ENCODE measurements around the gene GPR152.
"Not testable (repeated sequence)": the region's sequence is repeated elsewhere in the genome, so short reads cannot be mapped to it uniquely, and the experiment has no call there.

The GPR152 gene

DNA sequence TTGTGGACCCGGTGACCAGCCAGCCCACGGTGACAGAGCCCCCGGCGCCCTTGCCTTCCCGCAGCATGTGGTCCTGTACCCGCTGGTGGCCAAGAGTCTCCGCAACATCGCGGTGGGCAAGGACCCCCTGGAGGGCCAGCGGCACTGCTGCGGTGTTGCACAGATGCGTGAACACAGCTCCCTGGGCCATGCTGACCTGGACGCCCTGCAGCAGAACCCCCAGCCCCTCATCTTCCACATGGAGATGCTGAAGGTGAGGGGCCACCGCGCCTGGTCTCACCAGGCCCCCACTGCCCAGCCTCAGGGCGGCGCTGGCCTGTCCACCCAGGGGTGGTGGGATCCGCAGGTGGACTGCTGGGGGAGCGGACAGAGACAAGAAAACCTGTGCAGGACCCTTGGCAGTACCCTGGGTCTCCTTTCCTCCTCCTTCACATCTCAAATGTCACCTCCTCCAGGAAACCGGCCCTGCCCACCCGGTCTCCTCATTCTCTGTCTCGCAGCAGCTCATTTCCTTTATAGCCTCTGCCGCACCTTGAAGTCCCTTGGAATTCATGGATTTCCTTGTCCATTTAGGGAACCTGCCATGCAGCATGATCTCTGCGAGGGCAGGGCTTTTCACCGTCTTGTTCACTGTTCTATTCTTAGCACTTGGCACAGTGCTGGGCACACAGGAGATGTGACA lies 36.8 kb upstream of the GPR152 start:
- DNase-seq, result no peak

DNA sequence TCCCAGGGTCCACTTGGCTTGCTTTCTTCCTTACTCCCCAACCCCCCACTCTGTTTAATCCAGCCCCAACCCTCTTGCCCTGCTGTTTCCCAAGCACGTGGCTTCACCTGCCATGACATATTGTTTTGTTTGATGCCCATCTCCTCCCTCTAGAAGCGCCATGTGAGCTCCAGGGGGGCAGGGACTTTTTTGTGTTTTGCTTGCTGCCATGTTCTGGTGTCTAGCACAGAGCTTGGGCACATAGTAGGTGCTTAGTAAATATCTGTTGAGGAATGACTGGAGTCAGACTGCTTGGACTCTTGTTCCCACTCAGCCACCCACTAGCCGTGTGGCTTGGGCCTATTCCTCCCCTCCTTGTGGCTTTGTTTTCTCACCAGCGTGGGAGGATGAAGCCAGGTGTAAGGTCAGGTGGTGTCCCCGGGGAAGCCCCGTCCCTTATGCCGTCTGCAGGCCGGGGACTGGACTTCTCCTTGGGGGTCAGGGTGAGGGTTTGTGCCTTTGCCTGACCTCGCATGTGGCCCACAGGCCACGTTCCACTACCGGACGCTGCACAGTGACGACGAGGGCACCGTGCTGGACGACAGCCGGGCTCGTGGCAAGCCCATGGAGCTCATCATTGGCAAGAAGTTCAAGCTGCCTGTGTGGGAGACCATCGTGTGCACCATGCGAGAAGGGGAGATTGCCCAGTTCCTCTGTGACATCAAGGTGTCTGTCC lies 34.1 kb upstream of the GPR152 start:
- no peak for DNase-seq

DNA sequence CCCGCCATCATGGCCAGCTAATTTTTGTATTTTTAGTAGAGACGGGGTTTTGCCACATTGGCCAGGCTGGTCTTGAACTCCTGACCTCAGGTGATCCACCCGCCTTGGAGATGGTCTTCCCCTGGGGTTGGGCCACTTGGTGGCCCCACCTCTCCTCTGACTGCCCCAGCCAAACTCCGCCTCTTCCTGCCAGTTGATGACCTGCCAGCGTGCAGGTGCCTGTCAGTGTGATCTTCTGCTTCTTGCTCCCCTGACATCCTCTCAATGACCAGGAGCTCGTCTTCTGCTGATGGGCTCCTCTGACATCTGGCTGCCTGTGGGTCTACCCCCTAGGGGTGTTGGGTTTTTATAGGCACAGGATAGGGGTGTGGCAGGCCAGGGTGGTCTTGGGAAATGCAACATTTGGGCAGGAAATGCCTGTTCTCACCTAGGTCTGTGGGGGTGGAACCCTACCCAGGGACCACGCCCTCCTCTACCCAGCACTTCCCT lies 33.4 kb upstream of the GPR152 start:
- not testable (repeated sequence) for DNase-seq

GRCh38 chr11:67484847-67485311 lies 32.4 kb upstream of the GPR152 start:
- peak; percentile 19 for DNase-seq

- DNase-seq, result no peak
These were observed 31.5 kb upstream of the GPR152 start for GRCh38 chr11:67483831-67484665.

DNA sequence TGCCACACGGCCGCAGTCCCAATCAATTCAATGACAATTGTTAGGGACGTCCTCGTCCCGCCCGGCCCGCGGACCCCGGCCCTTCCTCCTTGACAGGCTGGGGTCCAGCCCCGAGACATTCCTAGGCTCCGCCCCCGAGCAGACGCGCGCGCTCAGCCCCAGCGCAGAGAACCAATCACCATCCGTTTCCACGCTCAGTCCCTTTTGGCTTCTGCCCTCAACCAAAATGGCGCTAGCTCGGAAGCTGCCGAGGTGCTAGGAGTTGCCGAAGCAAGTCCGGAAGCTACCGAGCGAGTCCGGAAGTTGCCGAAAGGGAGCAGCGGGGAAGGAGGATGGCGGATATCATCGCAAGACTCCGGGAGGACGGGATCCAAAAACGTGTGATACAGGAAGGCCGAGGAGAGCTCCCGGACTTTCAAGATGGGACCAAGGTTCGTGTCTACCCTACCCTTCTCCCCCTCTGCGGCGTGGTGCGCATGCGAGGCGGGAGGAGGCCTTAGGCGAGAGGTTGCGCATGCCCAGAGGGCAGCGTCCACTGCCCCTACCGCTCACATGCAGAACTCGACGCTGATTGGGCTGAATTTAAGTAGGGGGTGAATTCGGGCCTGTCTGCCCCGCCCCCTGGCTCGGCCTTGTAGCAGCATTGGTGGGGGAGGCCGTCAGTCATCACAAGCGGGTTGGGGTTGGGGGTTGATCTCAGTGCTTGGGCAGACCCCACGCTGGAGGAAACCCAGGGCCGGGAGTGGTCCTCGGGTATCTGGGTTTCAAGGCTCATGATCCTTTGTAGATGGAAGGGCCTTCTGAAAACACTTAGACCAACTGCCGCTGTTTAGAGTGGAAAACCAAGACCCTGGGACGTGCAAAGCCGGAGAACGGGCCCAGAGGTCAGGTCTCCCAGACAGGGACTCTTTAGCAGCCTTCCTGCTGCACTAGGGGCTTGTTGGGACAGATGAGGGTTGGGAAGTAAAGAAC lies 30.6 kb upstream of the GPR152 start, which contains the start of gene AIP:
Gene AIP (plus strand): TSS at position 200 of the 972 bp plus-strand sequence. CDS start 133 bp downstream, at position 333.
- DNase-seq, result peak; percentile 98

- no peak for DNase-seq
These were observed 29.8 kb upstream of the GPR152 start for GRCh38 chr11:67482275-67482826.

DNA sequence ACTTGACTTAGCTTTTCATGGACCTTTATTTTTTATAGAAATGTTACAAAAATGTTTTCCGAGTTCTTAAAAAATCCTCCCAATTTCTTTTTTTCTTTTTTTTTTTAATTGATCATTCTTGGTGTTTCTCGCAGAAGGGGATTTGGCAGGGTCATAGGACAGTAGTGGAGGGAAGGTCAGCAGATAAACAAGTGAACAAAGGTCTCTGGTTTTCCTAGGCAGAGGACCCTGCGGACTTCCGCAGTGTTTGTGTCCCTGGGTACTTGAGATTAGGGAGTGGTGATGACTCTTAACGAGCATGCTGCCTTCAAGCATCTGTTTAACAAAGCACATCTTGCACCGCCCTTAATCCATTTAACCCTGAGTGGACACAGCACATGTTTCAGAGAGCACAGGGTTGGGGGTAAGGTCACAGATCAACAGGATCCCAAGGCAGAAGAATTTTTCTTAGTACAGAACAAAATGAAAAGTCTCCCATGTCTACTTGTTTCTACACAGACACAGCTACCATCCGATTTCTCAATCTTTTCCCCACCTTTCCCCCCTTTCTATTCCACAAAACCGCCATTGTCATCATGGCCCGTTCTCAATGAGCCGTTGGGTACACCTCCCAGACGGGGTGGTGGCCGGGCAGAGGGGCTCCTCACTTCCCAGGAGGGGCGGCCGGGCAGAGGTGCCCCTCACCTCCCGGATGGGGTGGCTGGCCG lies 25.0 kb upstream of the GPR152 start:
- DNase-seq, result not testable (repeated sequence)

GRCh38 chr11:67476692-67477091 lies 24.2 kb upstream of the GPR152 start:
- not testable (repeated sequence) for DNase-seq

DNA sequence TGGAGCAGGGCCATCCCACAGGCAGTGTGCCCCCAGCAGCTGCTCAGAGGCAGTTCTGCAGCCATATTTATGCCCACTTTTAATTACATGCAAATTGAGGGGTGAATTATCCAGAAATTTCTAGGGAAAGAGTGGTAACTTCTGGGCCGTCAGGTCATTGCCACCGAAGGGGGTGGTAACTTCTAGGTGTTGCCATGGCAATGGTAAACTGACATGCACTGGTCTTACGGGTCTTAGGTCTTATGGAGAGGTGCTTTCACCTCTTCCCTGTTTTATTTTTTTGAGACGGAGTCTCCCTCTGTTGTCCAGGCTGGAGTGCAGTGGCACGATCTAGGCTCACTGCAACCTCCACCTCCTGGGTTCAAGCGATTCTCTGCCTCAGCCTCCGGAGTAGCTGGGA lies 20.4 kb upstream of the GPR152 start:
- no peak for DNase-seq

DNA sequence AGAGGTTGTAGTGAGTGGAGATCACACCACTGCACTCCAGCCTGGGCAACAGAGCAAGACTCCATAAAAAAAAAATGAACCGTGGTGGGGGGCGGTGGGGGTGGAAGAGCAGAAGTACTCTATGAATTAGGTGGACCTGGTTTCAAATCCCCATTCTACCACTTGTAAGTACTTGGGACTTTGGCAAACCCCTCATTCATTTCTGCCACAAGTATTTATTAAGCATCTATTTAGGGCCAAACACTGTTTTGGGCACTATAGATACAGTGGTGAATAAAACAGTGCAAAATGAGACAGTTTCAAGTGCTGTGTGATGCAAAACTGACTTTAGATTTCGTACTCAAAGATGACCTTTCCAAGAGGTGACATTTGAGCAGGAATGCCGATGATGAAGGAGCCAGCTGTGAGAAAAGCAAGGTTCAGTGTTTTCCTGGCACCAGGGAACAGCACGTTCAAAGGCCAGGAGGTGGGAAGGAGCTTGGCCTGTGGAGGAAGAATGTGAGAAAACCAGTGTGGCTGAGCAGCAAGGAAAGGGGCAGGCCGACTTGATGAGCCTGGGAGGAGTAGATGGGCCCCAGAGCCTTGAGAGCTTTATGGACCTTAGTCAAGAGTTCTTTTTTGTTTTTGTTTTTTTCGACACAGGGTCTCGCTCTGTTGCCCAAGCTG lies 17.9 kb upstream of the GPR152 start:
- no peak for DNase-seq

DNA sequence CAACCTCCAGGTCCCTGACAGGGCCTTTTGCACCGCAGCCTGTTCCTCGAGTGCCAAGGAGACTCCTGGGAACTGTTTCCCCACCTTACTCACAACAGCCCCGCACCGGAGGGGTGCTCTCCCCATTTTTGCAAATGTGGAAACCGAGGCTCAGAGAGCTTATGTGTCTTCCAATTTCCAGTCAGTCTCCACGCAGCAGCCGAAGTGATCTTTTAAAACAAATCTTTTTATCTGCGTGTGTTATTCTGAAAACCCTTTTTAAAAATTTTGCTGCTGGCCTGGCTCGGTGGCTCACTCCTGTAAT lies 16.9 kb upstream of the GPR152 start:
- DNase-seq, result no peak

DNA sequence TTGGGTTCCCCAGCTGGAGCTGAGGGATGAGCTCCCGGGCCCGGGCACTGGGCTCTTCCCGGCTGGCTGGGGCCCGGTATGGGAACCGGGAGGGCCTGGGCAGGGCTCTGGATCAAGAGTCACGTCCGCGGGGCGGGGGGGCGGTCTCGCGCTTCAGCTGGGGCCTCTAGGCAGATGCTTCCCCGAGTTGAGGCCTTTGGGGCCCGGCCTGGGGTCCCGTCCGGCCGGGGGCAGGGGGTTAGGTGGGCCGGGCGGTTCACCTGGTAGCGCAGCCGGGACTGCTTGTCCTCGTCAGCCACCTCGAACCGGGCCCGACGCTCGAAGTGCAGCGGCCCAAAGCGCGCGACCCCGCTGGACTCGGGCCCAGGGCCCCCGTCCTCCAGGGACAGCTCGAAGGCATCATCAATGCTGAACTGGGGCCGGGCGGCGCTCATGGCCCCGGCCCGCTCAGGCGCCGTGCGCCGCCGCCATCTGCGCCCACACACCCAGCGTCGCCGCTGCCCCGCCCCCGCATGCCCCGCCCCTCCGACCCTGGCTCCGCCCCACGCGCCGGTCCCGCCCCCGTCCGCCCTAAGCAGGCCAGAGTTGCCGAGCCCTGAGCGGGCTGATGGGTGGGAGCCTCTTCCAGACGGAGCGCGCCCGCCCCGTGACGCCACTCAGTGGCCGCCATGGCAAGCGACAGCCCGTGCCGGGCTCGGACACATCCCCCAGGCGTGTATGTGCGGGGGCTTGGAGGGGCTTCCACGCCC lies 16.4 kb upstream of the GPR152 start, which contains the start of gene TMEM134:
Gene TMEM134 (minus strand): TSS at position 493 of the 749 bp plus-strand sequence. CDS start 59 bp downstream, at position 434.
- peak; percentile 94 for DNase-seq

DNA sequence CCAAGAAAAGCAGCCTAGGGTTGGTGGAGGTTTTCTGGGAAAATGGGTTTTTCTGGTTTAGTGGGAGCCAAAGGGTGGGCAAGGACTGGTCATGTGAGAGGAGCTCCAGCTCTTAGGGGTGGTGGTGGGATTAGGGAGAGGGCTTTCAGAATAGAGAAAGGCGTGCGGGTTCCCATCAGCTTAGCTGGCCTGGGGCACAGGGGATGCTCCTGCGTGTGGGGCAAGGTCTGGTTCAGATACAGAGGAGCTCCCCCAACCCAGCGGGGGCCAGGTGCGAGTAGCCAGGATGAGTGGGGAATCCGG lies 15.9 kb upstream of the GPR152 start:
- DNase-seq, result no peak

DNA sequence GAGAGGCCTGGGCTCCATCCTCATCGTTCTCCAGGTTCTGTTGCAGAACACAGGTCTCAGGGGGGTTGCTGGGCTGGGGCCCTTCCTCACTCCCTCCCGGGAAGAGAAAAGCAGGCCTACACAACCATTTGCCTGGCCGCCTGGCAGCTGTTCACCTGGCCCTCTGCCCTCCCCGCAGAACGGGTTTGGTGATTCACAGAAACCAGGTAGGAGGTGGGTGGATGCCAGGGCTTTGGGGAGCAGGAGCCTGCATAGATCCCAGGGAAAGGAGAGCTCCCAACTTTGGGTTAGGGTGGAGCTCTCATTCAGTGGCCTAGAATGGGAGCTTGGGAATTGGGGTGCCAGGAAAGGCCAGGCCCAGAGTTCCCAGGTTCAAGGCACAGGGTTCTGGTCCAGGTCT lies 15.5 kb upstream of the GPR152 start:
- no peak for DNase-seq

DNA sequence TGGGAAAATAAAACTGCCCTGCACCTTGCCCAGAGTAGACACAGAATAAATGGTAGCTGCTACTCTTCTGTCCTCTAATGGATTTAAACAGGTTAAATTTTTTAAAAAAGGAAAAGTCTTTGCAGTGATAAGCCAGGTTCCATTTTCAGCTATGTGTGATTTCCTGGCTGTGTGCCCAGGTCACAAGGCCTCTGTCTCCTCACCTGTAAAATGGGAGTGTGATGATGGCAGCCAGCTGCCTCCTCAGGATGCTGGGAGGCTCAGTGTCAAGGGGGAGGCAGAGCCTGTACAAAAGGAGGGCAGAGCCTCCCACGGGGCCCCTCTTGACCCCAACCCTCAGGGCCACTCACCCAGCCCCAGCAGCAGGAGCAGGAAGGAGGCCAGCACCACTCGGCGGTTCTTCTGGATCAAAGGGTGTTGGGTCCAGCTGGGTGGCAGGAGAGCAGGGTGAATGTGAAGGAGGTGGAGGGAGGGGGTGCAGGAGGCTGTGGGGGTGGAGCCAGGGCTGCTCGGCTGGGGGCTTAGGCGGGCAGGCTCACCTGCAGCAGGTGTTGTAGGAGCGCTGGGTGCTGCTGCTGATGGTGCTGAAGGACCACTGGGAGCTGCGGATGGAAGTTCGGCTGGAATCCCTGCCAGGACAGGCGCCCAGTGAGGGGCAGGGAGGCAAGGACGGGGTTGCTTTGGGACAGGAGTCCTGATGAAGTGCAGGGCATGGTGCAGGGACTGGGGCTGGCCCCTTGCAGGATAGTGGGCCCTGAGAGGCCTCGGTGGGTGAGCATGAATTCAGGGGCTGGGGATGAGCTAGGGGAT lies 14.6 kb upstream of the GPR152 start:
- DNase-seq, result no peak

GRCh38 chr11:67466367-67466766 lies 13.8 kb upstream of the GPR152 start:
- DNase-seq, result peak; percentile 13

DNA sequence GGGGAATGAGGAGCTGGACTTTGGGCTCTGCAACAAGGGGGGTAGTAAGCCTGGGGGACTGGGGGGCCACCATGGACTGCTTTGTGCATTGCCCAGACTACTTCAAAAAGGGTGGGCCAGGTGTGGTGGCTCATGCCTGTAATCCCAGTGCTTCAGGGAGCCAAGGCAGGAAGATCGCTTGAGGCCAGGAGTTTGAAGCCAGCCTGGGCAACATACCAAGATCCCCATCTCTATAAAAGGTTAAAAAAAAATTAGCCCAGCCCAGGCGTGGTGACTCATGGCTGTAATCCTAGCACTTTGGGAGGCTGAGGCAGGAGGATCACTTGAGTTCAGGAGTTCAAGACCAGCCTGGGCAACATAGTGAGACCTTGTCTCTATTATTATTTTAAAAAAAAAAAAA lies 13.0 kb upstream of the GPR152 start:
- not testable (repeated sequence) for DNase-seq

DNA sequence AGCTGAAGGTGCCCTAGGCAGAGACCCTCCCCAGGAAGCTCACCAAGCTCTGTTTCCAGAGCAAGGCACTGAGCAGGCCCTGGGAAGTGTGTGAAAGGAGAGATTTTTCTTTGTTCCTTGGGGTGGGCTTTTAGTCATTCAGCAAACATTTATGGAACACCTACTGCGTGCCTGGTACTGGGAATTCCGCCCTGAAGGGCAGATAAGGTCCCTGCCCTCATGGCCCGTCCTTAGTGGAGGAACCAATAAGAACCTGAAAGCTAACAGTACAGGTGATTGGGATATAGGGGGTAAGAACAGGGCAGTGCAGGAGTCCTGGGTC lies 12.6 kb upstream of the GPR152 start:
- DNase-seq, result no peak

Measured in midbrain (tissue), 1 donor.